A549 (cell line): ENCODE data around the gene C1orf87.

Experiments
- CEBPB ChIP-seq, 2 experiments: fragments of >200 bp in 1 of 2; sonication (Bioruptor Twin) in 1 of 2; formaldehyde crosslinking in 1 of 2; IDR thresholded peaks; 2 replicates each; pipeline ENCODE4 v1.6.1; 2012 to 2016
- CTCF ChIP-seq: fragments of >200 bp; sonication (Bioruptor Twin); formaldehyde crosslinking; IDR thresholded peaks from 3 replicates; pipeline ENCODE4 v1.5.1; 2016
- E2F6 ChIP-seq: IDR thresholded peaks from 2 replicates; pipeline ENCODE4 v1.6.1; 2012; ENCODE audit warnings: low read depth, borderline replicate concordance
- EHMT2 ChIP-seq: fragments of 200-600 bp; sonication (generic); IDR thresholded peaks from 2 replicates; pipeline ENCODE4 v1.6.1; 2016; ENCODE audit warnings: antibody characterized with exemption, low read depth, mild to moderate bottlenecking, moderate library complexity
- NFE2L2 ChIP-seq: fragments of 150-350 bp; conservative IDR thresholded peaks from 2 replicates; pipeline ENCODE4 v1.6.1; 2014; ENCODE audit warnings: low read length
- NPAS2 ChIP-seq: fragments of 250-450 bp; sonication (Bioruptor Pico); IDR thresholded peaks from 2 replicates; pipeline ENCODE4 v1.8.0; 2022; ENCODE audit warnings: mild to moderate bottlenecking, moderate library complexity, borderline replicate concordance

GRCh38 chr1:59967141-59967697, 106.4 kb downstream of the C1orf87 start:
- TF ChIP-seq CTCF (no peak), EHMT2 (no peak), NPAS2 (CRISPR knock-in tag) (no peak), NFE2L2 (no peak), E2F6 (no peak), CEBPB (IDR thresholded peaks at IDR 0.05) (no peak)
